H1 (cell line): ENCODE data around the gene MTARC2. TPM values are rescaled to one million over a fixed set of nuclear protein-coding genes. Genes with fewer than 3 reads are reported as not detected.

Experiments used
- CTCF ChIA-PET: fragments of 300-600 bp; sonication (Branson Sonifier 250); formaldehyde crosslinking; loops from one replicate; lab custom pipeline; 2021; ENCODE audit not compliant: partially characterized antibody; lab: Charles Lee
- POLR2A ChIA-PET: fragments of 300-600 bp; sonication (Branson Sonifier 250); formaldehyde crosslinking; loops from one replicate; lab custom pipeline; 2021; ENCODE audit warnings: inconsistent platforms; ENCODE audit not compliant: partially characterized antibody; lab: Charles Lee
- DNase-seq, 2 experiments: peaks; one replicate each; pipeline versions ENCODE4 v3.0.0 to v3.0.0-alpha.2; 2010 to 2022; ENCODE audit warnings: low spot score in 2 of 2, low read depth in 1 of 2, mixed read lengths in 1 of 2
- FAIRE-seq: peaks from 2 replicates; lab custom pipeline; 2011; peaks lifted over from hg19 to GRCh38; lab: Jason Lieb, UNC
- H2AFZ ChIP-seq: 2 replicates; pipeline ENCODE4 v1.8.1; 2012; ENCODE audit warnings: low read length, inconsistent platforms
- H2AK5ac ChIP-seq: 2 replicates; pipeline ENCODE4 v1.6.1; 2013; ENCODE audit warnings: low read depth, low read length
- H2BK120ac ChIP-seq: replicated peaks from 2 replicates; pipeline ENCODE3; 2013; ENCODE audit warnings: low read depth, low read length, inconsistent platforms
- H2BK12ac ChIP-seq: 2 replicates; pipeline ENCODE4 v1.6.1; 2013; ENCODE audit warnings: low read depth, low read length
- H2BK15ac ChIP-seq: 2 replicates; pipeline ENCODE4 v1.6.1; 2013; ENCODE audit warnings: low read length
- H2BK20ac ChIP-seq: 2 replicates; pipeline ENCODE4 v1.6.1; 2013; ENCODE audit warnings: low read length
- H2BK5ac ChIP-seq: 2 replicates; pipeline ENCODE4 v1.6.1; 2013; ENCODE audit warnings: low read depth, low read length
- H3K14ac ChIP-seq: 2 replicates; pipeline ENCODE4 v1.6.1; 2013; ENCODE audit warnings: inconsistent platforms; ENCODE audit not compliant: insufficient read length
- H3K18ac ChIP-seq: 2 replicates; pipeline ENCODE4 v1.6.1; 2013; ENCODE audit warnings: low read length; ENCODE audit errors: extremely low read depth
- H3K23ac ChIP-seq: 2 replicates; pipeline ENCODE4 v1.6.1; 2013; ENCODE audit warnings: inconsistent platforms; ENCODE audit not compliant: insufficient read length
- H3K23me2 ChIP-seq: 2 replicates; pipeline ENCODE4 v1.6.1; 2013; ENCODE audit warnings: low read depth, low read length
- H3K27ac ChIP-seq: 2 replicates; pipeline ENCODE4 v1.6.1; 2011; ENCODE audit warnings: low read depth, low read length, inconsistent platforms
- H3K27me3 ChIP-seq, 4 experiments: replicated peaks in 1 of 4; 1 replicate in 1 of 4; 2 replicates in 3 of 4; pipeline versions ENCODE4 v1.6.1 to v1.8.1; 2011 to 2013; ENCODE audit warnings: low read length in 3 of 4, mild to moderate bottlenecking in 3 of 4, inconsistent platforms in 2 of 4, mixed read lengths in 2 of 4, moderate library complexity in 1 of 4; ENCODE audit not compliant: control insufficient read depth in 3 of 4, insufficient read depth in 3 of 4; ENCODE audit errors: extremely low read depth in 1 of 4
- H3K36me3 ChIP-seq, 4 experiments: 2 replicates each; pipeline versions ENCODE4 v1.6.1 to v1.8.1; 2011 to 2013; ENCODE audit warnings: mild to moderate bottlenecking in 4 of 4, low read length in 3 of 4, moderate library complexity in 2 of 4, control low read depth in 1 of 4, inconsistent platforms in 1 of 4; ENCODE audit not compliant: insufficient read depth in 4 of 4, control insufficient read depth in 2 of 4
- H3K4ac ChIP-seq: replicated peaks from 2 replicates; pipeline ENCODE3; 2013; ENCODE audit warnings: low read length, low read depth, mixed read lengths, inconsistent platforms; ENCODE audit not compliant: insufficient read length
- H3K4me1 ChIP-seq, 4 experiments: replicated peaks in 1 of 4; 1 replicate in 1 of 4; 2 replicates in 3 of 4; pipeline versions ENCODE4 v1.6.1 to v1.8.1; 2011 to 2013; ENCODE audit warnings: low read length in 3 of 4, inconsistent platforms in 2 of 4, mixed read lengths in 1 of 4; ENCODE audit not compliant: insufficient read depth in 4 of 4, control insufficient read depth in 3 of 4
- H3K4me2 ChIP-seq, 2 experiments: 2 replicates each; pipeline versions ENCODE4 v1.6.1 to v1.8.1; 2011 to 2013; ENCODE audit warnings: low read depth in 2 of 2, low read length in 2 of 2, control low read depth in 1 of 2, inconsistent platforms in 1 of 2, mild to moderate bottlenecking in 1 of 2; ENCODE audit not compliant: insufficient read depth in 1 of 2
- H3K4me3 ChIP-seq, 4 experiments: fragments of 200-600, 300-600 bp in 1 of 4; sonication (generic), shearing (Covaris generic), sonication (Bioruptor Twin) in 1 of 4; 2 replicates each; pipeline versions ENCODE4 v1.5.1 to v1.8.1; 2011 to 2016; ENCODE audit warnings: low read length in 4 of 4, low read depth in 3 of 4, control low read depth in 2 of 4, inconsistent platforms in 2 of 4, mild to moderate bottlenecking in 2 of 4, mixed read lengths in 1 of 4, moderate library complexity in 1 of 4; ENCODE audit not compliant: insufficient read depth in 2 of 4; ENCODE audit errors: extremely low read depth in 1 of 4
- H3K56ac ChIP-seq: replicated peaks from 2 replicates; pipeline ENCODE3; 2013; ENCODE audit warnings: low read depth, mild to moderate bottlenecking, mixed read lengths, low read length, inconsistent platforms; ENCODE audit not compliant: insufficient read length
- H3K79me1 ChIP-seq: 2 replicates; pipeline ENCODE4 v1.6.1; 2013; ENCODE audit warnings: low read depth, low read length, control low read depth
- H3K79me2 ChIP-seq, 2 experiments: 2 replicates each; pipeline versions ENCODE4 v1.6.1 to v1.8.1; 2012 to 2013; ENCODE audit warnings: low read length in 2 of 2, mild to moderate bottlenecking in 2 of 2, inconsistent platforms in 1 of 2; ENCODE audit not compliant: insufficient read depth in 2 of 2, control insufficient read depth in 1 of 2
- H3K9ac ChIP-seq, 4 experiments: replicated peaks in 1 of 4; 1 replicate in 1 of 4; 2 replicates in 3 of 4; pipeline versions ENCODE4 v1.6.1 to v1.8.1; 2011 to 2013; ENCODE audit warnings: low read depth in 3 of 4, low read length in 3 of 4, control low read depth in 2 of 4, mild to moderate bottlenecking in 2 of 4, moderate library complexity in 2 of 4, inconsistent platforms in 1 of 4; ENCODE audit errors: extremely low read depth in 1 of 4
- H3K9me3 ChIP-seq, 2 experiments: 2 replicates each; pipeline versions ENCODE4 v1.6.1 to v1.8.1; 2012 to 2013; ENCODE audit warnings: mild to moderate bottlenecking in 2 of 2, moderate library complexity in 2 of 2, control low read depth in 1 of 2, inconsistent platforms in 1 of 2, low read depth in 1 of 2, low read length in 1 of 2, mixed read lengths in 1 of 2; ENCODE audit not compliant: insufficient read depth in 2 of 2
- H4K20me1 ChIP-seq, 2 experiments: replicated peaks in 1 of 2; 2 replicates each; pipeline versions ENCODE3 to v1.8.1; 2011 to 2013; ENCODE audit warnings: inconsistent platforms in 2 of 2, low read length in 2 of 2, mild to moderate bottlenecking in 1 of 2; ENCODE audit not compliant: insufficient read depth in 2 of 2, control insufficient read depth in 1 of 2
- H4K5ac ChIP-seq: 2 replicates; pipeline ENCODE4 v1.6.1; 2013; ENCODE audit warnings: low read length, low read depth, mixed read lengths, inconsistent platforms; ENCODE audit not compliant: insufficient read length
- H4K8ac ChIP-seq: 2 replicates; pipeline ENCODE4 v1.8.0; 2013; ENCODE audit warnings: mild to moderate bottlenecking, moderate library complexity, low read length, inconsistent platforms; ENCODE audit not compliant: insufficient read depth; ENCODE audit errors: extremely low read depth
- H4K91ac ChIP-seq: replicated peaks from 2 replicates; pipeline ENCODE3; 2013; ENCODE audit warnings: low read length, mixed read lengths, inconsistent platforms; ENCODE audit not compliant: insufficient read length
- CREB1 ChIP-seq: IDR thresholded peaks from 2 replicates; pipeline ENCODE4 v1.6.1; 2012; ENCODE audit warnings: inconsistent platforms
- EZH2 ChIP-seq: fragments of 200-600 bp; sonication (generic); IDR thresholded peaks from 2 replicates; pipeline ENCODE4 v1.7.1; 2012; ENCODE audit warnings: low read depth, mild to moderate bottlenecking, moderate library complexity, low read length, inconsistent platforms; ENCODE audit not compliant: severe bottlenecking
- GTF2F1 ChIP-seq: IDR thresholded peaks from 2 replicates; pipeline ENCODE4 v1.6.1; 2012; ENCODE audit warnings: low read depth, low read length, improper control_type of control experiment, borderline replicate concordance
- JUN ChIP-seq: IDR thresholded peaks from 2 replicates; pipeline ENCODE4 v1.6.1; 2011; ENCODE audit warnings: low read depth, mild to moderate bottlenecking, improper control_type of control experiment, low read length
- RAD21 ChIP-seq, 2 experiments: IDR thresholded peaks in 1 of 2; conservative IDR thresholded peaks in 1 of 2; 2 replicates each; pipeline ENCODE4 v1.6.1; 2011; ENCODE audit warnings: low read depth in 2 of 2, low read length in 2 of 2, improper control_type of control experiment in 1 of 2, inconsistent platforms in 1 of 2, mild to moderate bottlenecking in 1 of 2, moderate library complexity in 1 of 2
- RBBP5 ChIP-seq: IDR thresholded peaks from 2 replicates; pipeline ENCODE4 v1.7.1; 2012; ENCODE audit warnings: low read depth, mild to moderate bottlenecking, inconsistent platforms, low read length, moderate library complexity, borderline replicate concordance
- SRF ChIP-seq: IDR thresholded peaks from 2 replicates; pipeline ENCODE4 v1.6.1; 2011; ENCODE audit warnings: mild to moderate bottlenecking, low read depth, low read length, moderate library complexity
- WGBS, 2 experiments: shearing (Covaris generic) in 1 of 2; methylation state at CpG; one replicate each; pipeline versions ENCODE4 v1.1.6 to v1.1.7; 2013 to 2015; ENCODE audit warnings: low lambda C conversion rate in 2 of 2, mixed read lengths in 2 of 2, inconsistent platforms in 1 of 2, low coverage in 1 of 2, missing lambda C conversion rate in 1 of 2; ENCODE audit not compliant: insufficient replicate concordance in 2 of 2, insufficient coverage in 1 of 2, insufficient read length in 1 of 2; ENCODE audit errors: extremely low coverage in 1 of 2, missing lambda C conversion rate in 1 of 2; 5-methylcytosine and 5-hydroxymethylcytosine counted together
- polyA plus RNA-seq, 7 experiments: library from polyadenylated mRNA; depleted of rRNA in 3 of 7; stranded (reverse) in 5 of 7; unstranded in 2 of 7; fragments of >200 nt in 5 of 7; fragments of 200-250 nt in 2 of 7; gene quantifications; 1 replicate in 5 of 7; 2 replicates in 1 of 7; 4 replicates in 1 of 7; pipeline versions ENCODE4 v1.2.1 to v1.2.3, GENCODE V29; 2011 to 2013; ENCODE audit warnings: missing spikeins in 2 of 7, mixed read lengths in 2 of 7
- total RNA-seq: library from RNA; stranded (reverse); fragmentation: NEBNext Ultra II Directional; extraction: Animal tissue kit (Norgen Biotek cat#: 25700); gene quantifications from 2 replicates; pipeline ENCODE4 v1.2.1, GENCODE V29; 2021

Gene MTARC2
- total and polyA plus RNA-seq, 2 of the 8 experiments (the other 6 are each of a cell fraction or from before 2014, with no cell fraction given): 7.2 to 7.9 TPM

DNA sequence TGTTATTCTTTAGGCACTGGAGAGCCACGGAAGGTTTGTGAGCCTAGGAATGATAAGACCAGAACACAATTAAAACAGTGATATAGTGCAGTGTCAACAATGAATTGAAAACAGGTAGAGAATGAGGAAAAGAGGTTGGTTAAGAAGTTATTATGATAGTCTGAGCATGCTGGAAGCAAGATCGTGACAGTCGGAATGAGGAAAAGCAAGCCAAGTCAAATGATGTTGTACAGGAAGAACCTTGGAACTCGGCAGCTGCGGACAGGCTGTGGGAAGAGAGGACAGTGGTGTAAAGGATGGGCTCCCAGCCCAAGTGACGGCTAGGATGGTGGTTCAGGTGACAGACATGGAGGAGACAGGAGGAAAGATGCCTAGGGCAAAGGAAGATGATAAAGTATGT is 64.2 kb downstream of the MTARC2 start:
- Histone ChIP-seq H3K9ac (no peak overlapping the region), H2BK20ac (no peak overlapping the region), H3K27ac (no peak overlapping the region), H2BK5ac (no peak overlapping the region), H3K23ac (no peak overlapping the region), H4K8ac (no peak overlapping the region), H3K79me1 (no peaks in the 10 kb centered on the region), H3K4me2 (no peak overlapping the region), H2BK120ac (no peak overlapping the region), H3K9me3 (no peaks in the 10 kb centered on the region), H2AFZ (no peak overlapping the region), H3K36me3 (peaks cover 0 to 15% (median 10%) of the 10 kb centered on the region in 4 experiments; a peak in 4 of 8 replicates), H3K23me2 (no peaks in the 10 kb centered on the region), H3K56ac (no peak overlapping the region), H2BK12ac (no peak overlapping the region), H3K4me3 (no peak overlapping the region), H3K14ac (no peak overlapping the region)
- 59% methylated on average over 6 of the region's 6 CpGs; no CpG with 5 or more reads in 1 of the 2 experiments for WGBS, 2 experiments
- no peak for FAIRE-seq
- CTCF ChIA-PET: interaction anchor here (0.8 to 2.8 kb wide), 16 partner anchors 9 to 531 kb away, joined by 3 to 21 read pairs (median 4); partner anchors contain the start of gene HLX
- POLR2A ChIA-PET: no interaction called here
- TF ChIP-seq JUN (no peak), RBBP5 (no peak), GTF2F1 (no peak), SRF (no peak), RAD21 (IDR thresholded peaks at IDR 0.05 in 1 of 2, conservative IDR thresholded peaks at IDR 0.05 in 1 of 2; ENCODE audit: low read depth in 2 of 2, low read length in 2 of 2) (no peak), EZH2 (no peak), CREB1 (no peak)
- TF ChIP-seq, all 59 proteins: peak for 0
- no peak overlapping the region for H4K91ac ChIP-seq
- no peak for DNase-seq
- peaks cover 0 to 3% of the 10 kb centered on the region in 2 experiments for H4K20me1 ChIP-seq
- no peak overlapping the region for H3K18ac ChIP-seq
- H2BK15ac ChIP-seq: no peak overlapping the region
- H3K27me3 ChIP-seq: no peaks in the 10 kb centered on the region
- no peak overlapping the region for H2AK5ac ChIP-seq
- H3K4ac ChIP-seq: no peak overlapping the region
- peaks cover 0 to 6% (median under 1%) of the 10 kb centered on the region in 4 experiments; a peak in 2 of 7 replicates for H3K4me1 ChIP-seq
- no peak overlapping the region for H4K5ac ChIP-seq
- H3K79me2 ChIP-seq: no peaks in the 10 kb centered on the region
